Head of caudate nucleus (tissue), 42 donors: ENCODE measurements around the gene PIM3.

Experiments
- DNase-seq, 42 donors: peaks; one replicate each; pipeline versions ENCODE4 v3.0.0 to v3.0.0-alpha.2; 2020 to 2021; ENCODE audit warnings: mixed read lengths in 7 of 42
- intact Hi-C: fragments of 100-400 bp; cut with DNase I; formaldehyde crosslinking; loops from one replicate; pipeline ENCODE4 v1.15.0; 2022

The PIM3 gene

DNA sequence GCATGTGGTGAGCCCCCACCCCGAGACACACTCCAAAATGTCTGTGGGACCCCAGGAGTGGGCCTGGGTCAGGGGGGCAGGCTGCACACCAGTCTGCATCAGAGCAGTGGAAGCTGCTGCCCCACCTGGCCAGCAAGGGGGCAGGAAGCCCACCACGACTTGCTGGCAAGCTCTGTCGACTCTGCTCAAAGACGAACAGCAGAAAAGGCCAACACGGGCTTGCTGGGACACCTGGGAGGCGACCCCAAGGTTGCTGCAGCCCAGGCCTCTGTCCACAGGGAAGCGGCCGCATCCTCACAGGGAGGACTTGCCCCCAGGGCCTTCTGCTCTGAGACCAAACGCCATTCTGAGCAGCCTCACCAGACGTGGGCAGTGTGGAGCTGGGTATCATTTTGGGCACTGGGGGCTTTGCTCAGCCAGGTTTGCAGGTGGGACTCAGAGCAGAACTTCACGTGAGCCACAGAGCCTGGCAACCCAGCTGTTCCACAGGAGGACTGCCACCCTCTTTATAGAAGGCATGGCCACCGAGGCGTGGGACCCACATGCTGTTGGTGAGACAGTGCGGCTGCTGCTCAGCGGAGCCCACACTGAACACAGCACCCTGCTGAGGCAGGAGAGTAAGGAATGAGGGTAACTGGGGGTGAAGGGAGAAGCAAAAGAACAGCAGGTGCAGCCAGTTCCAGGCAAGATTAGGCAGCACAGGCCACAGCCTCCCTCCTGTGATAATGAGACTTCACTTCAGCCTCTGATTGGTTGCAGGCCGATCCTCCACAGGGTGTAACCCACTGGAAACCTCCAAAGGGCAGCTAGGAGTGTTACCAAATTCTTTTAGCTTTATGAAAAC is 41.0 kb downstream of the PIM3 start:
- peak in 3 of 42 donors; percentile 10 to 32 (median 22) for DNase-seq

DNA sequence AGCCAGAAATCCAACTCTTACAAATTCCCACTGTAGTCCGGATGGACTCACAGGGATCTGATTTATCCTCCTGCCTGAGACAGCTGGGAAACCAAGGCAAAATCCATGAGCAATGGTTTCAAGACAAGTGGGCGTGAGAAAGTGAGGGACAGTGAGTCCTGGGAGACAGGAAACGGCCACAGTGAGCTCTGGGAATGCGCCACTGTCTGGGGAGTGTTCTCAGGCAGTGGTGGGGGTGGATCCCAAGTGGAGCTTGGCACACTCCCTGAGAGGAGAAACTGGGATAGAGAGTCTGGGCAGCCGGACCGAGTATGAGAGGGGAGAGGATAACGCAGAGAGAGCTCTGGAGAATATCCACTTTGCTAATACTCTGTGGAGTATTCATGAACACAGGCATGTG is 42.2 kb downstream of the PIM3 start:
- DNase-seq = peak in 3 of 42 donors; percentile 3 to 29 (median 6)
- intact Hi-C loops = no loop called here

More for the DNA sequence above, 41.0 kb downstream of the PIM3 start:
- intact Hi-C loops = no loop called here

DNA sequence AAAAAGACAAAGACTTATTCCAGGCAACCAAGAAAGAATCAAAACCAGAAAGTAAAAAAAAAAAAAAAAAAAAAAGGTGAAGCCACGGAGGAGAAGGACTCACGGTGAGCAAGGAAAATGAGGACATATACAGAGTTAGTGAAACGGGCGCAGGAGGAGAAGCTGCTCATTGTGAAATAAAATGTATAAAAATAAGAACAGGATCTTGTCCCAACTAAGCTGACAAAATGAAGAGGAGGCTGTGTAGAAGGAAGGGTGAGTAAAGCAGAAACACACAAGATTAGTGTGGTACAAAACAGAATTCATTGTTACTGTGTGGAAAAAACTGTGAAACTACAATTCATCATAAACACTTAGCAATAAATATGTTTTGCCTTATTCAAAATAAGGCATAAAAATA is 44.3 kb downstream of the PIM3 start:
- intact Hi-C loops = no loop called here
- peak in 1 of 42 donors; percentile 6 for DNase-seq

DNA sequence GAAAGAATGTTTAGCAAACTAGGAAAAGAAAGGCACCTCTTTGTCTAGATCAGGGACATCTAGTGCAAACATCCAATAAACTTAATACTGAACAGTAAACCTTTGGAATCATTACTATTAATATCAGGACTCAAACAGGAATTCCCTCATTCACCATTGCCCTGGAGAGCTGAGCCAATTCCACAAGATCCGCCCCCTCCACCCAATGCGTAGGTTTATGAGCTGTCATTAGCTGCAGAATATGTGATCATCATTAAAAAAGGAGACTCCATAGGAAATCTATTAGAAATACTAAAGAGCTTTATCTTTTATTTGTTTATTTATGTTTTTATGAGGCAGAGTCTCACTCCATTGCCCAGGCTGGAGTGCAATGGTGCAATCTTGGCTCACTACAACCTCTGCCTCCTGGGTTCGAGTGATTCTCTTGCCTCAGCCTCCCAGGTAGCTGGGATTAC is 46.5 kb downstream of the PIM3 start:
- intact Hi-C loops = no loop called here
- peak in 36 of 42 donors; percentile 23 to 85 (median 52) for DNase-seq

DNA sequence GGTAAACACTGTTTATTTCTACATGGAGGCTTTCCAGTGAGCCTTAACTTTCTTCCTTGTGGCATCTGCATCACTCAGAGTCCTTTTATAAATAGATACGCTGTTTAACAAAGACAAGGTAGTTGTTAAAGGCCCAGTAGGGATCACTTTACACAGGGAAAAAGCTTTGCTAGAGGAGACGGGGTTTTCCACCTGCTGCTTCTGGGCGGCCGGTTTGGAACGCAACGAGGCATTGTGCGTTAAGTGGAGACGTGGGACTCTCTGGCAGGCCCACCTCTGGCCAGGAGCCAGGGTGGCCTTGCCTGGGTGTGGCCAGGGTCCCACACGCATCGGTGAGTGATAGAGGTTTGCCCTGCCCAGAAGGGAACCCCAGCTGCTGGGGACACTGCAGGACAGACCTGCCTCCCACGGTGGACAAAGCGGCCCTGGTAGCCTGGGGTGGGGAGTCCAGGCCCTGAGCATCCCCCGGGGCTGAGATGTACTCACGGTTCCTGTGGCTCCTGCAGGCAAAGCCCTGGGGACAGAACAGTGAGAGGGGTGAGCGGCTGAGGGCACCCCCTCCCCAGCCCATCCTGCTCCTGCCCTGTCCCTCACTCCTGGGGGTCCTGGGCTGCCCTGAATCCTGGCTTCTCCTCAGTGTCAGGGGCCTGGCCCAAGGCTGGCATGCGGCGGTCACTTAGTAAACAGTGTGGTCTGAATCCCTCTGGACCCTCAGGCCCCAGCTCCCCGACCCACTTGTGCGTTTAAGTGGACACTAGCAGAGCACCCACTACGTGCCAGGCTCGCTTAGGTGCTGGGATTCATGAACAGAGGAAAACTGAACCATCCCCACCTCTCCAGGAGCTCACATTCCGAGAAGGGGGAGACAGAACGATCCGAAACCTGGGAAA is 47.8 kb downstream of the PIM3 start:
- intact Hi-C loops = no loop called here
- peak in 4 of 42 donors; percentile 5 to 36 (median 12) for DNase-seq

DNA sequence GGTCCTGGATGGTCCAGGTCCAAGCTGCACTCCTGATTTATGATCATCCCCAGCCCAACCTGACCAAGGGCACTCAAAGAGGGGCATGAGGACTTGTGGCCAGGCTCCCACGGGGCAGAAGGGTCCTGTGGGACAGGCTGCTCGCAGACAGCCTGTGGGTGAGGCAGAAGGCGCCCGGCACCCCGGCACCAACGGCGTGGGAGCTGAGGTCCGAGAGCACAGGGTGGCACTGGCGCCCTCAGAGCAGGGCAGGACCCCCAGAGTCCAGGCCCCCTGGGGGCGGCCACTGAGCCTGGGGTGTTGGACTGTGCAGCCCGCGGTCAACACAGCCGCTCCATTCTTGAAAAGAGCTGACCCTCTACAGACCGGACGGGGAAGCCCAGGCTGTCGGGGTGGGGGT is 48.7 kb downstream of the PIM3 start:
- DNase-seq = peak in 3 of 42 donors; percentile 10 to 33 (median 19)
- intact Hi-C loops = no loop called here

DNA sequence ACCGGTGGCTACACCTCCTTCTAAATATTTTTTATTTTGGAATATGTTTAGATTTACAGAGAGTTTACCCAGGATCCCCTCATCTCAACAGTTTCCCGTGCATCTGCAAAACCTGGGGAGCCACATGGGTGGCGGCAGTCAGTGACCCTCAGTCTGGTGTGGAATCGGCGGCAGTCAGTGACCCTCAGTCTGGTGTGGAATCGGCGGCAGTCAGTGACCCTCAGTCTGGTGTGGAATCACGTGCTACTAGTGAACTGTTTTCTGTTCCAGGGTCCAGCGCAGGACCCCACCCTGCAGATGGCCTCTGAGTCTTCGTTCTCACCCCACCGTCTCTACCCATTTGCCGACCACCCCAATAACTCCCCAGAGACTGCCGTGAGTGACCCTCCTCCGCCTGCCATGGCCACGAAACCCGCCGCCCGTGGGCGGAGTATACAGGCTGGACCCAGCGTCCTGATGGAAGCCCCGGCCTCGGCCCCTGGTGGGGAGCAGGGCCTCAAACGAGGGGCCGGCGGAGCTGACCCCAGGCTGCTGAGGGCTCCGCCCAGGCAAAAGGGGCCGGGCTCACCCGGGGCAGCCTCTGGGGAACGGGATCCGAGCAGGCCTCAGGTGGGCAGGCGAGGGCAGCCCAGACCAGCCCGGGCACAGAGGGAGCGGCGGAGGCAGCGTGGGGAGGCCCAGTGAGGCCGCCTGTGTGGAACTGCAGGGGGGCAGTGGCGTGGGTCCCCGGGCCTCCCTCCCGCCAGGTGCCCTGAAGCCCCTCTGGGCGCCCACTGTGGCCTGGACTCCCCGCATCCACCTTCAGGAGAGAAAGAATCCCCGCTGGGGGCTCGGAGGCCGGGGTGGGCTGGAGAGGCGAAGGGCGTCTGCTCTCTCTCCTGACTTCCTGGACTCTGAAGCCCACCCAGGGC is 49.4 kb downstream of the PIM3 start:
- DNase-seq = peak in 3 of 42 donors; percentile 6 to 47 (median 32)
- intact Hi-C loops = no loop called here

DNA sequence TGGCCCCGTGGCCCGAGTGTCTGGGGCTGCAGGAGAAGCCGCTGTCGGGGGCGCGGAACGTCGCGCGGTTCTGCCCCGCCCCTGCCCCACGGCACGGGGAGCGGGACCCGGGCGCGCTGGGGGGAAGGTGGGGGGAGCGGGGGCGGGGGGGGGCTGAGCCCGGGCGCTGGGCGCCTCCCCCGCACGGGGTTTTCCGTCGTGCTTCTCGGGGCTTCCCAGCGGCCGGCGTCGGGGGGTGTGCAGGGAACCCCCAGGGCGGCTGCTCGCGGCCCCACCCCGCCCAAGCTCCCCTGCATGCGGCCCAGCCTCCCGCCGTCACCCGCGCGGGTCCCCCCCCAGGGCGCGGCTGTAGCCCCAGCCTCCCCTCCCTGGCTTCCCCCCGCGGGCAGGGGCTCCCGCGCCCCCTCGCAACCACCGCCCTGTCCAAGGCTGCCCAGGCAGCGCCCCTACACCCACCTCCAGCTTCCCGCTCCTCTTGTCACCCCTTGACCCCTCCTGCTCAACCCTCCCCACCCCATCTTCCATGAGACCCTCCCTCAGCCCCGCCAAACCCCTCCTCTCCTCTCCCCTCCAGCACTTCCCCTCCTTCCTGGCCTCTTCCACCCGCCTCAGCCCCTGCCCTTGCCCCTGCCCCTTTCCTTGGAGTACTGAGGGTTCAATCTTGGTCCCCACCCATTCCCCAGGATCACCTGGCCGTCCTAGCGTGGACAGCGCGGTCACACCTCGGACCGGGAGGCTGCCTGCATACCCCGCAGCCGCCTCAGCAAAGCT is 50.3 kb downstream of the PIM3 start:
- peak in 1 of 42 donors; percentile 4 for DNase-seq
- intact Hi-C loops = no loop called here

DNA sequence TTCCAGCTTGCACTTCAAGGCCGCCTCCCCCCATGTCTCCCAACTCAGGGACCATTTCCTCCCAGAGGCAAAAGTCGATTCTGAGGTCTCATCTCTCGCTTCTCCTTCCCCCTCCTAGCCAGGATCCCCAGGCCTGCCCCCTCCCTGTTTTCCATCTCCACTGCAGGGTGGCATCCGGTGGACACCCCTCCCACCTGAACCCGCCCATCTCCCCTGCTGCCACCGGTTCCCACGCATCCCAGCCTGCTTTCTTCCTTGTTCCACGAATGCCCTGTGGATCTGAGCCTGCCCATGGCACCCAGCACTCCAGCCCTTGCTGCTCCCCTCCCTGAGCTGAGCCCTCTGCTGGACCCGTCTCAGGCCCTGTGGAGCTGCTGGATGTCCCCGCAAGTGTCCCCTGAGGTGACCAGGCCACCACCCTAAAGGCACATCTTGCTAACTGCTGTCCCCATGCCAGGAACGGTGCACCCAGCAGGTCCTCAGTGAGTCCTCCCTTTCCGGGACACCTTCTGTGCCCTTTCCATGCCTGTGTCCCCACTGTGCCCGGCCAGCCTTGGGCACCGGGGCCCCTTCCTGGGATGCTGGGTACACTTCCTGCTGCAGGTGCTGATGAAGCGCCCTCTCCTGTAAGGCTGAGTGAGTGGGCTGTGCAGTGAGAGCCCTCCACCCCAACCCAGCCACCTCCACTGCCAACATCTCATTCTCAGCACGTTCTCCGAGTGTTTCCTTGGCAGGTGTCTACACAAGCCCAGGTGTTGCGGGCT is 51.1 kb downstream of the PIM3 start:
- intact Hi-C loops = no loop called here
- DNase-seq = no peak

DNA sequence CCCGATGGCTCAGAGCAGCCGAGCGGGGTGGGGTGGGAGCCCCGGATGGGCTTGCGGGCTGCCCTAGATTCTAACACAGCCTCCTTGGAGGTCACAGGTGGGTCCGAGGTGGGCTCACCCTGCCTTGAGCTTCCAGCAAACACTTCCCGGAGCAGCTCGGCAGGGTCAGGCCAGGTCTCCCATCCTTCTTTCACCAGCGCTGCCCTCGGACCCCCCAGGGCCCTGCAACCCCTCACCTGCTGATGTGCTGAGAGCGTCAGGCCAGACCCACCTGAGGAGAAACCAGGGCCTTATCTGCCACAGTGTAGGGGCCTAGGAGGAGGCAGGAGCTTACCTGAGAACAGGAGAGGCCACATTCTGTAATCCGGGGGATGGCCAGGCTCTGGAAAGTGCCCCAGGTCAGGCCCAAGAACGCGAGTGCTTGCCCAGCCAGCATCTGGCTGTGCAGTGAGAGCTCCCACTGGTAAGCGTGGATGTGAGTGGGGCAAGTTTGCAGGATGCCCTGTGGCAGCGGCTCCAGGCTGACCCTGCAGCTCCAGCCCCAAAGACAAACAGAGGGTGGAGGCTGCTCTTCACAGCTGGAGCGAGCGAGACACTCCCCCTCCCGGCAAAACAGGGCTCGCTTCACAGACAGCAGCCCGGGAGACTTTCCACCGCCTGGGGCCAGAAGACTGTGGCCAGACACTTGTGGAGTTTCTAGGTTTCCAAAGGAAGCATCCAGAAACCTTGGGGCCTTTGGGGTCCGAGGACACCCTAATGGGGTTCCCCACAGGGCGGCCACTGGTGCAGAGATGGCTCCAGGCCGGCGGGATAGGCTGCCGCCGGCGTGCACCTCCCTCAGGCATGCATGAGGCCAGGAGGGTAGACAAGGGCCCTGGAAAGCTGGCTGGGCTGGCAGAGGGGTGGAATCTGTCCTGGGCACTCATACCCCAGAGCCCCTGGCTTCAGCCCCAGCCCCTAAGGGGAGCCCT is 51.9 kb downstream of the PIM3 start, which contains the start of gene IL17REL:
Gene IL17REL, minus strand, starts transcription at position 555 of the 971 bp plus-strand sequence. Its CDS starts 119 bp downstream, at position 436.
- DNase-seq = peak in 7 of 42 donors; percentile 16 to 69 (median 39)
- intact Hi-C loops = no loop called here
